ENCODE data around the gene SERPINB11. TPM values are rescaled to one million over a fixed set of nuclear protein-coding genes. Genes with fewer than 3 reads are reported as not detected.

The SERPINB11 gene
- total RNA-seq, 4 donors from 2014 or later, result not detected

- ATAC-seq (ENCODE audit: low FRiP score), result no peak
- no peak for TF ChIP-seq CTCF (IDR thresholded peaks at IDR 0.05)
- no peak for DNase-seq (ENCODE audit: low spot score)
Observed at GRCh38 chr18:63681449-63682340, 21.1 kb upstream of the SERPINB11 start.

- ATAC-seq (ENCODE audit: low FRiP score) (peak; percentile 71), DNase-seq (ENCODE audit: low spot score) (no peak)
- no peak for TF ChIP-seq CTCF (IDR thresholded peaks at IDR 0.05)
Observed at GRCh38 chr18:63683152-63683551, 19.6 kb upstream of the SERPINB11 start.

- ATAC-seq (ENCODE audit: low FRiP score) (no peak), DNase-seq (ENCODE audit: low spot score) (no peak)
- TF ChIP-seq CTCF (IDR thresholded peaks at IDR 0.05), result no peak
Observed at GRCh38 chr18:63683890-63684289, 18.9 kb upstream of the SERPINB11 start.

GRCh38 chr18:63684718-63685117, 18.0 kb upstream of the SERPINB11 start:
- no peak for TF ChIP-seq CTCF (IDR thresholded peaks at IDR 0.05)
- ATAC-seq (ENCODE audit: low FRiP score) (no peak), DNase-seq (ENCODE audit: low spot score) (no peak)

- no peak for ATAC-seq (ENCODE audit: low FRiP score)
- no peak for TF ChIP-seq CTCF (IDR thresholded peaks at IDR 0.05)
- no peak for DNase-seq (ENCODE audit: low spot score)
Observed at GRCh38 chr18:63686871-63687270, 15.9 kb upstream of the SERPINB11 start.

GRCh38 chr18:63689064-63689463, 13.7 kb upstream of the SERPINB11 start:
- no peak for TF ChIP-seq CTCF (IDR thresholded peaks at IDR 0.05)
- no peak for ATAC-seq (ENCODE audit: low FRiP score)

GRCh38 chr18:63697097-63697660, 5.6 kb upstream of the SERPINB11 start:
- ATAC-seq (ENCODE audit: low FRiP score) (no peak), DNase-seq (ENCODE audit: low spot score) (no peak)
- TF ChIP-seq CTCF (IDR thresholded peaks at IDR 0.05), result no peak

More at GRCh38 chr18:63689064-63689463, 13.7 kb upstream of the SERPINB11 start:
- no peak for DNase-seq (ENCODE audit: low spot score)

Measured in omental fat pad (tissue), 4 donors.